H1 (cell line): Measurements from ENCODE around the gene SDF2L1. TPM values are rescaled to one million over a fixed set of nuclear protein-coding genes. Genes with fewer than 3 reads are reported as not detected.

Source experiments
- ASH2L ChIP-seq: fragments of 200-600, 300-600 bp; sonication (generic); IDR thresholded peaks from one replicate; pipeline ENCODE4 v1.7.1; 2017; ENCODE audit warnings: low read length
- BACH1 ChIP-seq: IDR thresholded peaks from 2 replicates; pipeline ENCODE4 v1.6.1; 2012; ENCODE audit warnings: low read length, improper control_type of control experiment
- BRCA1 ChIP-seq: IDR thresholded peaks from 2 replicates; pipeline ENCODE4 v1.6.1; 2012; ENCODE audit warnings: low read depth, low read length, improper control_type of control experiment
- CBX5 ChIP-seq: fragments of 300-800, 300-1000 bp; sonication (generic); IDR thresholded peaks from 2 replicates; pipeline ENCODE4 v1.7.1; 2016; ENCODE audit warnings: antibody characterized with exemption, low read length, low read depth
- CBX8 ChIP-seq: fragments of 300-800, 300-1000 bp; sonication (generic); IDR thresholded peaks from 2 replicates; pipeline ENCODE4 v1.7.1; 2016; ENCODE audit warnings: low read depth, low read length, borderline replicate concordance
- CHD2 ChIP-seq: IDR thresholded peaks from 2 replicates; pipeline ENCODE4 v1.6.1; 2012; ENCODE audit warnings: low read length, improper control_type of control experiment
- CTBP2 ChIP-seq: IDR thresholded peaks from 2 replicates; pipeline ENCODE4 v1.7.0; 2011; ENCODE audit warnings: borderline replicate concordance, mild to moderate bottlenecking, moderate library complexity, mixed read lengths, low read length; ENCODE audit not compliant: insufficient read depth, insufficient read length
- EP300 ChIP-seq, 2 experiments: IDR thresholded peaks; 1 replicate in 1 of 2; 2 replicates in 1 of 2; pipeline ENCODE4 v1.6.1; 2011 to 2012; ENCODE audit warnings: low read depth in 2 of 2, low read length in 2 of 2, mild to moderate bottlenecking in 2 of 2, borderline replicate concordance in 1 of 2, inconsistent platforms in 1 of 2, moderate library complexity in 1 of 2
- GTF2F1 ChIP-seq: IDR thresholded peaks from 2 replicates; pipeline ENCODE4 v1.6.1; 2012; ENCODE audit warnings: low read depth, low read length, improper control_type of control experiment, borderline replicate concordance
- HDAC2 ChIP-seq, 2 experiments: fragments of 300-600 bp in 1 of 2; sonication (generic) in 1 of 2; IDR thresholded peaks; 2 replicates each; pipeline ENCODE4 v1.6.1; 2011 to 2012; ENCODE audit warnings: low read depth in 2 of 2, low read length in 2 of 2, mild to moderate bottlenecking in 2 of 2, moderate library complexity in 2 of 2, borderline replicate concordance in 1 of 2, inconsistent platforms in 1 of 2
- PHF8 ChIP-seq: fragments of 200-600 bp; sonication (generic); conservative IDR thresholded peaks from 2 replicates; pipeline ENCODE4 v1.7.1; 2012; ENCODE audit warnings: low read depth, mild to moderate bottlenecking, inconsistent platforms, low read length, moderate library complexity
- RBBP5 ChIP-seq: IDR thresholded peaks from 2 replicates; pipeline ENCODE4 v1.7.1; 2012; ENCODE audit warnings: low read depth, mild to moderate bottlenecking, inconsistent platforms, low read length, moderate library complexity, borderline replicate concordance
- RXRA ChIP-seq: IDR thresholded peaks from 2 replicates; pipeline ENCODE4 v1.6.1; 2011; ENCODE audit warnings: low read depth, mild to moderate bottlenecking, low read length, moderate library complexity; ENCODE audit not compliant: insufficient read depth
- SIRT6 ChIP-seq: IDR thresholded peaks from one replicate; pipeline ENCODE4 v1.7.1; 2012; ENCODE audit warnings: low read length, inconsistent platforms
- SP2 ChIP-seq: IDR thresholded peaks from 2 replicates; pipeline ENCODE4 v1.6.1; 2012; ENCODE audit warnings: mild to moderate bottlenecking, low read length, inconsistent platforms
- TCF12 ChIP-seq: IDR thresholded peaks from 2 replicates; pipeline ENCODE4 v1.6.1; 2011; ENCODE audit warnings: low read depth, mild to moderate bottlenecking, low read length
- polyA plus RNA-seq, 7 experiments: library from polyadenylated mRNA; depleted of rRNA in 3 of 7; stranded (reverse) in 5 of 7; unstranded in 2 of 7; fragments of >200 nt in 5 of 7; fragments of 200-250 nt in 2 of 7; gene quantifications; 1 replicate in 5 of 7; 2 replicates in 1 of 7; 4 replicates in 1 of 7; pipeline versions ENCODE4 v1.2.1 to v1.2.3, GENCODE V29; 2011 to 2013; ENCODE audit warnings: missing spikeins in 2 of 7, mixed read lengths in 2 of 7
- total RNA-seq: library from RNA; stranded (reverse); fragmentation: NEBNext Ultra II Directional; extraction: Animal tissue kit (Norgen Biotek cat#: 25700); gene quantifications from 2 replicates; pipeline ENCODE4 v1.2.1, GENCODE V29; 2021

Gene SDF2L1
- total and polyA plus RNA-seq, 2 of the 8 experiments (the other 6 are each of a cell fraction or from before 2014, with no cell fraction given), result 51.1 to 59.6 TPM

DNA sequence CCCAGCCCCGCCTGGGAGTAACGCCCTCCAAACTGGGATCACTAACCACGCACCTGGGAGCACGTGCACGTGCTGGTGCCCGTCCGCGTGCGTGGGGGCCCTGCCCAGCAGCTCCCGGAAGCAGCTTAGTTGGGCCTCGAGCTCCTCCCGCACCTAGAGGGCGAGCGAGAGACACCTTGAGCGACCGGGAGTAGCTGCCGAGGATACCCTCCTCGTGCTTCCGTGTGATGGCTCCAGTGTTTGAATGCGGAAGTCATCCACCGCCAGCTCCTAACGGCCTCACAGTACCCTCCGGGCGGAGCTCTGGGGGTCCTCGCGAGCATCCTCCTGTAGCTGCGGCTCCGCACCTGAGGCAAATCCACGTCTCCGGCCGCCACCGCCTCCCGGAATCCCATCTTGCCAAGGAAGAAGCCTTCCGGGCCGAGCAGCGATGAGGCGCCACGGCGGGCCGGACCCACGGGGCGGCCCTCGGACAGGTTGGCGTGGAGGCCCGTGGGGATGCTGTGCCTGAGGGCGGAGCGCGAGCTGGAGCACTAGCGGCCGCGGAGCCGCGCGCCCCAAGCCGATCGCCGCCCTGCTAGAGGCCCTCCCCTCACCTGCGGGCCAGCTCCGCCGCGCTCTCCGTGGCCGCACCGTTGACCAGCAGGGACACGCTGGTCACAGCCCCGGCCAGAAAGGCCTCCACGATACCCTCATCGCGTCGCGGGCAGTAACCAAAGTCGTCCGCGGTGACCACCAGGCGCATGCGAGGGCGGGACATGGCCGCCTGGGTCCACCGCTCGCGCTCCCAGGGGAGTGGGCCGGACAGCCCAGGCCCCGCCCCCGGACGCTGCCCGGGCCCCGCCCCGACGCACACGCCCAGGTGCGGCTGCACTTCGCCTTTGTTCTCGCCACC lies 12.6 kb upstream of the SDF2L1 start, which contains the start of gene YDJC (continued):
- TF ChIP-seq SIRT6 (no peak), CBX8 (no peak), BACH1 (peak; percentile 38; the same call in 1 of the 2 replicates), ASH2L (peak; percentile 71), RXRA (0 out of 2 replicates have a peak, but pooled peaks have one; percentile 3), CTBP2 (no peak), RBBP5 (peak; percentile 10; the same call in 1 of the 2 replicates), EP300 (IDR thresholded peaks at IDR 0.05; ENCODE audit: borderline replicate concordance in 1 of 2, low read depth in 2 of 2, low read length in 2 of 2) (no peak), TCF12 (no peak), SP2 (no peak), CHD2 (no peak), HDAC2 (IDR thresholded peaks at IDR 0.05; ENCODE audit: borderline replicate concordance in 1 of 2, low read depth in 2 of 2, low read length in 2 of 2) (peak; percentile 13 to 82; a peak in 1 of 4 replicates), CBX5 (no peak), GTF2F1 (no peak), BRCA1 (no peak), PHF8 (peak; percentile 91)
